ENCODE measurements around the gene DTNB.

DNA sequence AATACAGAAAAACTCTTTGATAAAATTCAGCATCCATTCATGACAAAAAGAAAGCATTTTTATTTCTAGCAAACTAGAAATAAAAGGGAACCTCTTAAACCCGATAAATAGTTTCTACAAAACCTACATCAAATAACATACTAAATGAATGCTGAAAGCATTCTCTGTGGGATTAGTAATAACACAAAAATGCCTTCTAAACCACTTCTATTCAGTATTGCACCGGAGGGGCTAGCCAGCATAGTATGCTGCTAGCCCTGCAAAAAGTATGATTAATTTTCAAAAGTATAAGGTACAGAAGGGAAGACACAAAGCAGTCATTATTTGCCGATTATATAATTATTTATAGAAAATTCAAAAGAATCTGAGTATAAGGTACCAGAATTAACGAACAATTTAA, 145.2 kb downstream of the DTNB start:
- TF ChIP-seq, protein P1, sequence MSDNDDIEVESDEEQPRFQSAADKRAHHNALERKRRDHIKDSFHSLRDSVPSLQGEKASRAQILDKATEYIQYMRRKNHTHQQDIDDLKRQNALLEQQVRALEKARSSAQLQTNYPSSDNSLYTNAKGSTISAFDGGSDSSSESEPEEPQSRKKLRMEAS (IDR thresholded peaks at IDR 0.05), result no peak
- TF ChIP-seq TCF12 (IDR thresholded peaks at IDR 0.05; ENCODE audit: low read depth) (no peak), YY1 (IDR thresholded peaks at IDR 0.05; ENCODE audit: low read depth) (no peak), CREB1 (IDR thresholded peaks at IDR 0.05; ENCODE audit: low read depth) (no peak), FOXM1 (IDR thresholded peaks at IDR 0.05; ENCODE audit: borderline replicate concordance, low read depth) (no peak), CEBPB (IDR thresholded peaks at IDR 0.05) (no peak), EP300 (IDR thresholded peaks at IDR 0.05; ENCODE audit: borderline replicate concordance) (no peak), TEAD4 (IDR thresholded peaks at IDR 0.05) (no peak), EGR1 (IDR thresholded peaks at IDR 0.05) (no peak), NFIC (IDR thresholded peaks at IDR 0.05) (no peak), TAF1 (IDR thresholded peaks at IDR 0.05; ENCODE audit: low read depth) (no peak), RAD21 (IDR thresholded peaks at IDR 0.05; ENCODE audit: low read depth) (no peak)
- TF ChIP-seq, protein P2, sequence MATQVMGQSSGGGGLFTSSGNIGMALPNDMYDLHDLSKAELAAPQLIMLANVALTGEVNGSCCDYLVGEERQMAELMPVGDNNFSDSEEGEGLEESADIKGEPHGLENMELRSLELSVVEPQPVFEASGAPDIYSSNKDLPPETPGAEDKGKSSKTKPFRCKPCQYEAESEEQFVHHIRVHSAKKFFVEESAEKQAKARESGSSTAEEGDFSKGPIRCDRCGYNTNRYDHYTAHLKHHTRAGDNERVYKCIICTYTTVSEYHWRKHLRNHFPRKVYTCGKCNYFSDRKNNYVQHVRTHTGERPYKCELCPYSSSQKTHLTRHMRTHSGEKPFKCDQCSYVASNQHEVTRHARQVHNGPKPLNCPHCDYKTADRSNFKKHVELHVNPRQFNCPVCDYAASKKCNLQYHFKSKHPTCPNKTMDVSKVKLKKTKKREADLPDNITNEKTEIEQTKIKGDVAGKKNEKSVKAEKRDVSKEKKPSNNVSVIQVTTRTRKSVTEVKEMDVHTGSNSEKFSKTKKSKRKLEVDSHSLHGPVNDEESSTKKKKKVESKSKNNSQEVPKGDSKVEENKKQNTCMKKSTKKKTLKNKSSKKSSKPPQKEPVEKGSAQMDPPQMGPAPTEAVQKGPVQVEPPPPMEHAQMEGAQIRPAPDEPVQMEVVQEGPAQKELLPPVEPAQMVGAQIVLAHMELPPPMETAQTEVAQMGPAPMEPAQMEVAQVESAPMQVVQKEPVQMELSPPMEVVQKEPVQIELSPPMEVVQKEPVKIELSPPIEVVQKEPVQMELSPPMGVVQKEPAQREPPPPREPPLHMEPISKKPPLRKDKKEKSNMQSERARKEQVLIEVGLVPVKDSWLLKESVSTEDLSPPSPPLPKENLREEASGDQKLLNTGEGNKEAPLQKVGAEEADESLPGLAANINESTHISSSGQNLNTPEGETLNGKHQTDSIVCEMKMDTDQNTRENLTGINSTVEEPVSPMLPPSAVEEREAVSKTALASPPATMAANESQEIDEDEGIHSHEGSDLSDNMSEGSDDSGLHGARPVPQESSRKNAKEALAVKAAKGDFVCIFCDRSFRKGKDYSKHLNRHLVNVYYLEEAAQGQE (IDR thresholded peaks at IDR 0.05; ENCODE audit: low read depth), result no peak
